T-helper 1 cell treated with Interleukin-12 subunit alpha and Interleukin-12 subunit beta and Interleukin-4 antibody, amounts not matched to agents 30 μg/mL and 1 μg/mL, for 36 hours (primary cell): ENCODE data around the gene MTA1.

Experiments used
- H3K27ac Mint-ChIP-seq: one replicate; pipeline ENCODE4 v1.8.0; 2021; ENCODE audit warnings: mild to moderate bottlenecking, mixed read lengths
- H3K27me3 Mint-ChIP-seq: one replicate; pipeline ENCODE4 v1.8.0; 2021; ENCODE audit warnings: low read depth, mixed read lengths
- H3K36me3 Mint-ChIP-seq: one replicate; pipeline ENCODE4 v1.8.0; 2021; ENCODE audit warnings: low read depth, mixed read lengths
- H3K4me1 Mint-ChIP-seq: one replicate; pipeline ENCODE4 v1.8.0; 2021; ENCODE audit warnings: low read depth, mixed read lengths
- H3K4me3 Mint-ChIP-seq: one replicate; pipeline ENCODE4 v1.8.0; 2021; ENCODE audit warnings: mild to moderate bottlenecking, moderate library complexity, mixed read lengths
- H3K9me3 Mint-ChIP-seq: one replicate; pipeline ENCODE4 v1.8.0; 2021; ENCODE audit warnings: mixed read lengths

The MTA1 gene

GRCh38 chr14:105505101-105505500 is 85.5 kb downstream of the MTA1 start:
- H3K4me3 Mint-ChIP-seq, result no peak overlapping the region
- no peaks in the 10 kb centered on the region for H3K9me3 Mint-ChIP-seq
- H3K36me3 Mint-ChIP-seq, result no peaks in the 10 kb centered on the region
- peaks cover 11% of the 10 kb centered on the region for H3K27me3 Mint-ChIP-seq
- no peak overlapping the region for H3K27ac Mint-ChIP-seq
- peaks cover 3% of the 10 kb centered on the region for H3K4me1 Mint-ChIP-seq

- H3K4me1 Mint-ChIP-seq, result peaks cover 3% of the 10 kb centered on the region
- peaks cover 15% of the 10 kb centered on the region for H3K27me3 Mint-ChIP-seq
- H3K4me3 Mint-ChIP-seq, result no peak overlapping the region
- no peak overlapping the region for H3K27ac Mint-ChIP-seq
- H3K36me3 Mint-ChIP-seq, result no peaks in the 10 kb centered on the region
- no peaks in the 10 kb centered on the region for H3K9me3 Mint-ChIP-seq
Measured at GRCh38 chr14:105507247-105507646, 87.6 kb downstream of the MTA1 start.

GRCh38 chr14:105508069-105508468 is 88.4 kb downstream of the MTA1 start:
- Mint-ChIP-seq H3K36me3 (no peaks in the 10 kb centered on the region), H3K4me1 (peaks cover 3% of the 10 kb centered on the region), H3K9me3 (no peaks in the 10 kb centered on the region), H3K27me3 (peaks cover 15% of the 10 kb centered on the region), H3K27ac (no peak overlapping the region), H3K4me3 (no peak overlapping the region)

GRCh38 chr14:105508601-105509000 is 89.0 kb downstream of the MTA1 start:
- Mint-ChIP-seq H3K27me3 (peaks cover 15% of the 10 kb centered on the region), H3K9me3 (no peaks in the 10 kb centered on the region), H3K4me1 (peaks cover 3% of the 10 kb centered on the region), H3K27ac (no peak overlapping the region), H3K36me3 (no peaks in the 10 kb centered on the region), H3K4me3 (no peak overlapping the region)

- Mint-ChIP-seq H3K4me1 (no peaks in the 10 kb centered on the region), H3K27ac (no peak overlapping the region), H3K9me3 (peaks cover 3% of the 10 kb centered on the region), H3K4me3 (no peak overlapping the region), H3K36me3 (no peaks in the 10 kb centered on the region), H3K27me3 (peaks cover 22% of the 10 kb centered on the region)
Measured at GRCh38 chr14:105517096-105517495, 97.5 kb downstream of the MTA1 start.

- H3K36me3 Mint-ChIP-seq, result no peaks in the 10 kb centered on the region
- H3K27ac Mint-ChIP-seq, result no peak overlapping the region
- peaks cover 3% of the 10 kb centered on the region for H3K9me3 Mint-ChIP-seq
- H3K4me1 Mint-ChIP-seq, result peaks cover 1% of the 10 kb centered on the region
- H3K27me3 Mint-ChIP-seq, result peaks cover 44% of the 10 kb centered on the region
- no peak overlapping the region for H3K4me3 Mint-ChIP-seq
Measured at GRCh38 chr14:105519946-105520698, 100.5 kb downstream of the MTA1 start.
